Mucosa of stomach (tissue), 1 donor: ENCODE results near the gene DPP10.
"Not testable (repeated sequence)": the region's sequence is repeated elsewhere in the genome, so short reads cannot be mapped to it uniquely, and the experiment has no call there.

Source experiments
- H3K27me3 ChIP-seq: one replicate; pipeline ENCODE4 v1.7.0; 2013; ENCODE audit warnings: mild to moderate bottlenecking, low read length; ENCODE audit not compliant: control insufficient read depth, insufficient read depth
- H3K36me3 ChIP-seq: one replicate; pipeline ENCODE4 v1.7.0; 2013; ENCODE audit warnings: low read length; ENCODE audit not compliant: control insufficient read depth, insufficient read depth
- H3K4me1 ChIP-seq: one replicate; pipeline ENCODE4 v1.7.0; 2013; ENCODE audit warnings: mild to moderate bottlenecking, low read length; ENCODE audit not compliant: control insufficient read depth, insufficient read depth
- H3K4me3 ChIP-seq: one replicate; pipeline ENCODE4 v1.7.0; 2013; ENCODE audit warnings: low read length
- H3K9ac ChIP-seq: one replicate; pipeline ENCODE4 v1.7.0; 2013; ENCODE audit warnings: mild to moderate bottlenecking, low read length, moderate library complexity
- H3K9me3 ChIP-seq: one replicate; pipeline ENCODE4 v1.7.0; 2013; ENCODE audit warnings: mild to moderate bottlenecking, low read length, moderate library complexity; ENCODE audit not compliant: control insufficient read depth
- donor health status: Pancreatic carcinoma.

The DPP10 gene

GRCh38 chr2:115071534-115071933 is 629.1 kb downstream of the DPP10 start:
- Histone ChIP-seq H3K4me1 (no peaks in the 10 kb centered on the region), H3K36me3 (no peaks in the 10 kb centered on the region), H3K9me3 (no peaks in the 10 kb centered on the region), H3K9ac (no peak overlapping the region), H3K27me3 (no peaks in the 10 kb centered on the region), H3K4me3 (no peak overlapping the region)

- Histone ChIP-seq H3K36me3 (no peaks in the 10 kb centered on the region), H3K4me1 (no peaks in the 10 kb centered on the region), H3K4me3 (no peak overlapping the region), H3K9me3 (no peaks in the 10 kb centered on the region), H3K27me3 (no peaks in the 10 kb centered on the region), H3K9ac (no peak overlapping the region)
Measured at GRCh38 chr2:115075800-115076199, 633.4 kb downstream of the DPP10 start.

GRCh38 chr2:115077626-115078025 is 635.2 kb downstream of the DPP10 start:
- Histone ChIP-seq H3K4me1 (no peaks in the 10 kb centered on the region), H3K9ac (no peak overlapping the region), H3K27me3 (no peaks in the 10 kb centered on the region), H3K9me3 (no peaks in the 10 kb centered on the region), H3K36me3 (no peaks in the 10 kb centered on the region), H3K4me3 (no peak overlapping the region)

- Histone ChIP-seq H3K4me1 (no peaks in the 10 kb centered on the region), H3K4me3 (no peak overlapping the region), H3K9ac (no peak overlapping the region), H3K9me3 (no peaks in the 10 kb centered on the region), H3K36me3 (no peaks in the 10 kb centered on the region), H3K27me3 (no peaks in the 10 kb centered on the region)
Measured at GRCh38 chr2:115083225-115083624, 640.8 kb downstream of the DPP10 start.

GRCh38 chr2:115083711-115084110 is 641.3 kb downstream of the DPP10 start:
- no peak overlapping the region for H3K9ac ChIP-seq
- no peaks in the 10 kb centered on the region for H3K4me1 ChIP-seq
- H3K27me3 ChIP-seq: no peaks in the 10 kb centered on the region
- H3K9me3 ChIP-seq: no peaks in the 10 kb centered on the region
- H3K36me3 ChIP-seq: no peaks in the 10 kb centered on the region
- H3K4me3 ChIP-seq: no peak overlapping the region

- Histone ChIP-seq H3K9me3 (no peaks in the 10 kb centered on the region), H3K9ac (no peak overlapping the region), H3K4me3 (no peak overlapping the region), H3K27me3 (no peaks in the 10 kb centered on the region), H3K36me3 (no peaks in the 10 kb centered on the region), H3K4me1 (no peaks in the 10 kb centered on the region)
Measured at GRCh38 chr2:115084446-115084845, 642.0 kb downstream of the DPP10 start.

- H3K9me3 ChIP-seq, H3K27me3 ChIP-seq, H3K9ac ChIP-seq, H3K36me3 ChIP-seq, H3K4me1 ChIP-seq, H3K4me3 ChIP-seq: not testable (repeated sequence)
Measured at GRCh38 chr2:115086051-115086620, 643.7 kb downstream of the DPP10 start.

GRCh38 chr2:115094441-115094840 is 652.0 kb downstream of the DPP10 start:
- no peaks in the 10 kb centered on the region for H3K27me3 ChIP-seq
- H3K4me1 ChIP-seq: no peaks in the 10 kb centered on the region
- H3K4me3 ChIP-seq: no peak overlapping the region
- no peaks in the 10 kb centered on the region for H3K9me3 ChIP-seq
- H3K36me3 ChIP-seq: no peaks in the 10 kb centered on the region
- H3K9ac ChIP-seq: no peak overlapping the region

- H3K9me3 ChIP-seq: no peaks in the 10 kb centered on the region
Measured at GRCh38 chr2:115105966-115106365, 663.5 kb downstream of the DPP10 start.

GRCh38 chr2:115115135-115115534 is 672.7 kb downstream of the DPP10 start:
- H3K9ac ChIP-seq: no peak overlapping the region
- H3K27me3 ChIP-seq: no peaks in the 10 kb centered on the region
- H3K9me3 ChIP-seq: no peaks in the 10 kb centered on the region
- no peaks in the 10 kb centered on the region for H3K36me3 ChIP-seq
- H3K4me1 ChIP-seq: no peaks in the 10 kb centered on the region
- H3K4me3 ChIP-seq: no peak overlapping the region

More at GRCh38 chr2:115105966-115106365, 663.5 kb downstream of the DPP10 start:
- H3K9ac ChIP-seq: no peak overlapping the region
- no peaks in the 10 kb centered on the region for H3K27me3 ChIP-seq
- no peak overlapping the region for H3K4me3 ChIP-seq
- no peaks in the 10 kb centered on the region for H3K36me3 ChIP-seq
- no peaks in the 10 kb centered on the region for H3K4me1 ChIP-seq

- no peak overlapping the region for H3K9ac ChIP-seq
- H3K27me3 ChIP-seq: no peaks in the 10 kb centered on the region
- H3K4me1 ChIP-seq: no peaks in the 10 kb centered on the region
- H3K36me3 ChIP-seq: no peaks in the 10 kb centered on the region
- no peak overlapping the region for H3K4me3 ChIP-seq
- no peaks in the 10 kb centered on the region for H3K9me3 ChIP-seq
Measured at GRCh38 chr2:115118306-115118705, 675.9 kb downstream of the DPP10 start.

- no peaks in the 10 kb centered on the region for H3K4me1 ChIP-seq
- no peaks in the 10 kb centered on the region for H3K36me3 ChIP-seq
- H3K9me3 ChIP-seq: no peaks in the 10 kb centered on the region
- no peak overlapping the region for H3K9ac ChIP-seq
- H3K4me3 ChIP-seq: no peak overlapping the region
- H3K27me3 ChIP-seq: no peaks in the 10 kb centered on the region
Measured at GRCh38 chr2:115119086-115119485, 676.6 kb downstream of the DPP10 start.

GRCh38 chr2:115122701-115123100 is 680.3 kb downstream of the DPP10 start:
- Histone ChIP-seq H3K4me1 (no peaks in the 10 kb centered on the region), H3K36me3 (no peaks in the 10 kb centered on the region), H3K9me3 (no peaks in the 10 kb centered on the region), H3K4me3 (no peak overlapping the region), H3K9ac (no peak overlapping the region), H3K27me3 (no peaks in the 10 kb centered on the region)
